Activated T-cell treated with anti-CD3 and anti-CD28 coated beads, Interleukin-2, amount 50 U/mL, for 72 hours (primary cell): ENCODE data around the gene AFF1. TPM values are rescaled to one million over a fixed set of nuclear protein-coding genes. Genes with fewer than 3 reads are reported as not detected.
"Not testable (repeated sequence)": the region's sequence is repeated elsewhere in the genome, so short reads cannot be mapped to it uniquely, and the experiment has no call there.

Source experiments
- ATAC-seq, 2 donors: fragments of 150-1000 bp; cut with Tn5 transposase; replicated peaks in 1 of 2; 2 replicates each; pipeline ENCODE4 v1.10.0; 2021; ENCODE audit warnings: moderate library complexity in 2 of 2, mild to moderate bottlenecking in 1 of 2
- DNase-seq, 2 donors: peaks; one replicate each; pipeline ENCODE4 v3.0.0; 2021 to 2022; ENCODE audit warnings: mixed read lengths in 1 of 2
- H3K27ac Mint-ChIP-seq: one replicate; pipeline ENCODE4 v1.8.0; 2022; ENCODE audit warnings: mild to moderate bottlenecking, moderate library complexity, mixed read lengths
- H3K27me3 Mint-ChIP-seq: one replicate; pipeline ENCODE4 v1.8.0; 2022; ENCODE audit warnings: low read depth, mixed read lengths
- H3K36me3 Mint-ChIP-seq, 2 donors: one replicate each; pipeline ENCODE4 v1.8.0; 2022; ENCODE audit warnings: mixed read lengths in 2 of 2, mild to moderate bottlenecking in 1 of 2; ENCODE audit not compliant: insufficient read depth in 2 of 2
- H3K4me1 Mint-ChIP-seq: one replicate; pipeline ENCODE4 v1.8.0; 2022; ENCODE audit warnings: low read depth, mixed read lengths
- H3K4me3 Mint-ChIP-seq, 2 donors: one replicate each; pipeline ENCODE4 v1.8.0; 2022; ENCODE audit warnings: mild to moderate bottlenecking in 2 of 2, mixed read lengths in 2 of 2, moderate library complexity in 2 of 2
- H3K9me3 Mint-ChIP-seq, 2 donors: one replicate each; pipeline ENCODE4 v1.8.0; 2022; ENCODE audit warnings: mixed read lengths in 2 of 2
- total RNA-seq, 2 donors: library from RNA; stranded (reverse); gene quantifications; one replicate each; pipeline ENCODE4 v1.2.3, GENCODE V29; 2022

The AFF1 gene
- total RNA-seq, 2 donors from 2014 or later, result 57.5 to 68.6 TPM

DNA sequence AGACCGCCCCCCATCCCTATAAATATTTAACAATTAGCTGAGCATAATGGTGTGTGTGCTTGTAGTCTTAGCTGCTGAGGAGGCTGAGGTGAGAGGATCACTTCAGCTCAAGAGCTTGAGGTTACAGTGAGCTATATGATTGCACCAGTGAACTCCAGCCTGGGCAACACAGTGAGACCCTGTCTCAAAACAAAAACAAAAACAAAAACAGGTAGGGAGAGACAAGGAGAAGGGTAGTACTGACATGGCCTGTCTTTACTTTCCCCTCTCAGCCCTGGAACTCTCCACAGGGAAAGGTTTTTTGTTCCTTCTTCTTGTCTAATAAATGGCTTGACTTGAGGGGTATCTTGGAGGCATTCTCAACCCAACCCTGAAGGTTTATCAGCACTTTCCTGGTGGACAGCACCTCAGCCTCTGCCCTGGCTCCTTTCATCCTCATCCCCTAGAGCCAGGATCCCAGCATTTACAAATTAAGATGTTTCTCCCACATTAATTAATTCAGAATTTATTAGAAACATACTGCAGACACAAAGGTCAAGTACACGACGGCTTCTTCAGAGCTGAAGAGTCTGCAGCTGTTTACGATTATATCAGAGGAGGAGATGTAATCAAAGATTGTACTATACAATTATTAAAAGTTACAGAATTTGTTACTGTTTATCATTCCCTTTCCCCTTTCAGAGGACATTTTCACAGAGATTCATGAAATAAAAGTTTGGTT lies 131.8 kb downstream of the AFF1 start:
- Mint-ChIP-seq H3K4me3 (no peak overlapping the region), H3K27me3 (no peaks in the 10 kb centered on the region), H3K9me3 (no peaks in the 10 kb centered on the region), H3K27ac (no peak overlapping the region), H3K36me3 (peaks cover 0 to 4% of the 10 kb centered on the region in 2 donors), H3K4me1 (peaks cover 53% of the 10 kb centered on the region)
- no peak for ATAC-seq
- no peak for DNase-seq

DNA sequence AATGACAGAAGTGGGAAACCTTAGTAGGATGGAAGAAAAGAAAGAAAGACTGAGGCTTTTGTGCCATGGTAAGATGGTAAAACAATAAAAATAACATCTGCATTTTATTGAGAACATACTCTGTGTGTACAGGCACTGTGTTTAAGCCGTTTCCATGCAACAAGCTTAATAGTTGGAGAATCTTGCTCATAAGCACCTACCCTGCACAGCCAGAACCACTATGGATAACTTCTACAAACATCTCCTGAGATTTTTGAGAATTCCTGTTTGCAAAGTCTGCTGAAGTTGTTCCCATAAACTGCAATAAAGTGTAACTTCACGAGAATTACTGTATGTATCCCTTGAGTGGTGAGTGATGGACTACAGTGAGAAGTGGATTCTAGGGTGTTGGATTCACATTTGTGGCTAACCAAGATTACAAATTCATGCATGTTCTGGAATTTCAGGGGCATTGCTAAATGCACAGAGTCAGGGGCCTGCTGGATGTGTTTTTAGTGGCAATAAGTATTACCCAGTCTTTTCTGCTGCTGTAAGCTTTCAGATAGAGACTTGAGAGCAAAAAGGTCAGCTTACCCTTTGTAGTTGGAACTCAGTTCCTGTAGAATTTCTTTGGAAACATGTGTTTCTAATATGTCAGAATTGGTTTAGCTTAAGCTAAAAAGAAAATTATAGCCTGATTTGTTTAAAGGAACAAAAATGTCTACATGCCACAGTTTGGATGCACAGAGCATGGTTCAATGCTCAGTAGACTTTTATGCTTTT lies 132.5 kb downstream of the AFF1 start:
- DNase-seq (no peak), ATAC-seq (no peak)
- no peak overlapping the region for H3K4me3 Mint-ChIP-seq
- no peaks in the 10 kb centered on the region for H3K9me3 Mint-ChIP-seq
- peaks cover 0 to 8% of the 10 kb centered on the region in 2 donors for H3K36me3 Mint-ChIP-seq
- peaks cover 55% of the 10 kb centered on the region for H3K4me1 Mint-ChIP-seq
- H3K27me3 Mint-ChIP-seq, result no peaks in the 10 kb centered on the region
- no peak overlapping the region for H3K27ac Mint-ChIP-seq

DNA sequence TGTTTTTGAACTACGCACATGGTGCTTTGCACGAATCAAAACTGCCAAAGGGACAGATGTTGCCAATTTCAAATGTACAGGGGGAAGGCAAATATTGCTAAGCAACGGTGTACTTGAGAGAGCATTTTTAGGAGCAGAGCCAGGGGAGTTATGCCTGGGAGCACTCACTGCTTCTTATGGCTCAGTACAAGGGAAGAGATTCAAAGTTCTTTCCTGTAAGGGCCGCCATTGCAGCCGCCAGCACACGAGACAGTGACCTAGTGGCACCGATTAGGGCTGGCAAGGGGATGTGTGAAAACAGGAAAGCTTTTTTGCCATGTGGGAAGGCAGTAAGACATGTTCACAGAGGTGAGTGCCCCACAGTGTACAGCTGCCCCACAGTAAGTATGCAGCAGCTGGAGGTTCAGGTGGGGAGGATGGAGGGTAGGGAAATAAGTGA lies 133.8 kb downstream of the AFF1 start:
- Mint-ChIP-seq H3K27me3 (no peaks in the 10 kb centered on the region), H3K36me3 (peaks cover 0 to 6% of the 10 kb centered on the region in 2 donors), H3K4me3 (no peak overlapping the region), H3K9me3 (no peaks in the 10 kb centered on the region), H3K4me1 (peaks cover 58% of the 10 kb centered on the region), H3K27ac (peak overlapping the region; percentile 5)
- DNase-seq (no peak), ATAC-seq (no peak)

DNA sequence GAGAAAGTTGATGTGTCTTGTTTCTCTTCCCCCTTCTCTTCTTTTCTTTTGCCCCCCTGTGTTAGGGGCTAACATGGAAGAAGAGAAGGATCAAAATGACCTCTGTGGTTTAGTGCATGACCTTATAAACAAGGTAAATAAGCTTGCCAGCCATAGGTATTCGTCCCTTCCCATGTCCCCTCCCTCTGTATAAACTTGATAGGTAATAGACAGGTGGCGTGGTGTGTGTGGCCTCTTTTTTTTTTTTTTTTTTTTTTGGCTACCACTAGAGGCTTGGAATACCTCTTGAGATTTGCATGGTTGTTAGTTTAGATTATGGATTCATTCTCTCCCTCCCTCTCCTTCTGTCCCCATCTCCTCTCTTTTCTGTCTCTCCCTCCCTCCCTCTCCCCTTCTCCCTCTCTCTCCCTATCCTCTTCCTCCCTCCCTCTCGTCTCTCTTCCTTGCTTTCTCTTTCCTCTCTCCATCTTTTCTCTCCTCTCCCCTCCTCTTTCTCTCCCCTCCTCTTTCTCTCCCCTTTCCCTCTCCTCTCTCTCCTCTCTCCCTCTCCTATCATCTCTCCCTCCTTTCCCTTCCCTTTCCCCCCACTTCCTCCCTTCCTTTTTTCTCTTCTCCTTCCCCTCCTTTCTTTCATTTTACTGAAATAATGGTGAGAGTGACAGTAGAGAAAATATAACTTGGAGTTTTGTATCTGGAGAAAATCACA lies 134.4 kb downstream of the AFF1 start:
- ATAC-seq, result no peak
- Mint-ChIP-seq H3K27me3 (no peaks in the 10 kb centered on the region), H3K9me3 (no peaks in the 10 kb centered on the region), H3K4me1 (peaks cover 58% of the 10 kb centered on the region), H3K36me3 (peaks cover 0 to 6% of the 10 kb centered on the region in 2 donors), H3K27ac (no peak overlapping the region), H3K4me3 (no peak overlapping the region)
- no peak for DNase-seq

DNA sequence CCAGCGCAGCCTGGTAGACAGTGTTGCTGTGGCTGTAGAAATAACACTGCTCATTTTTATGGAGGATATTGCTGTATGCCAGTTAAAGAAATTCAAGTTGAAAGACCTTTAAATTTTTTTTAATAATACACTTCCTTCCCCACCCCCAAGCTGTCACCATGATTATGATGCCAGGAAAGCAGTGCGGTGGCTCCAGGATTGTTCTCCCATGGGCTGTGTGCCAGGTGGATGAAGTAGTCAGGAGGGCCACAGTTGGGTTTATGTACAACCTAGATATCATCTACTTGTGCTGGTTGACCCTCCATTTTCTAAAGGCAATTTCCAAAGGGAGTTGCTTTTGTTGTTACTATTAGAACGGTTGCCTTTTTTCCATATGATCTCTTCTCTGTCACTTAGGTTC lies 136.6 kb downstream of the AFF1 start:
- Mint-ChIP-seq H3K27me3 (no peaks in the 10 kb centered on the region), H3K4me3 (no peak overlapping the region), H3K27ac (peak overlapping the region; percentile 3), H3K4me1 (peaks cover 64% of the 10 kb centered on the region), H3K36me3 (peaks cover 0 to 4% of the 10 kb centered on the region in 2 donors), H3K9me3 (no peaks in the 10 kb centered on the region)
- DNase-seq (no peak), ATAC-seq (no peak)

DNA sequence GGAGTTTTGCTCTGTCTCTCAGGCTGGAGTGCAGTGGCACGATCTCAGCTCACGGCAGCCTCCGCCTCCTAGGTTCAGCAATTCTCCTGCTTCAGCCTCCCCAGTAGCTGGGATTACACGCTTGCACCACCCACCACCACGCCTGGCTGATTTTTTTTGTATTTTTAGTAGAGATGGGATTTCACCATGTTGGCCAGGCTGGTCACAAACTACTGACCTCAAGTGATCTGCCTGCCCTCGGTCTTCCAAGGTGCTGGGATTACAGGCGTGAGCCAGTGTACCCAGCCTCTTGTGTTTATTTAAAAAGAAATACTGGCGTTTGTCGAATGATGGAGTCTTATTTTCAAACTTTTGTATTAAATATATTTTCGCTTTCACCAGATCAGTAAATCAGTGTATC lies 137.7 kb downstream of the AFF1 start:
- peak overlapping the region; percentile 19 for H3K27ac Mint-ChIP-seq
- not testable (repeated sequence) for ATAC-seq, H3K27me3 Mint-ChIP-seq, H3K9me3 Mint-ChIP-seq, DNase-seq, H3K36me3 Mint-ChIP-seq
- peak overlapping the region in 1 of 2 donors; percentile 92 for H3K4me3 Mint-ChIP-seq
- peaks cover 67% of the 10 kb centered on the region for H3K4me1 Mint-ChIP-seq

DNA sequence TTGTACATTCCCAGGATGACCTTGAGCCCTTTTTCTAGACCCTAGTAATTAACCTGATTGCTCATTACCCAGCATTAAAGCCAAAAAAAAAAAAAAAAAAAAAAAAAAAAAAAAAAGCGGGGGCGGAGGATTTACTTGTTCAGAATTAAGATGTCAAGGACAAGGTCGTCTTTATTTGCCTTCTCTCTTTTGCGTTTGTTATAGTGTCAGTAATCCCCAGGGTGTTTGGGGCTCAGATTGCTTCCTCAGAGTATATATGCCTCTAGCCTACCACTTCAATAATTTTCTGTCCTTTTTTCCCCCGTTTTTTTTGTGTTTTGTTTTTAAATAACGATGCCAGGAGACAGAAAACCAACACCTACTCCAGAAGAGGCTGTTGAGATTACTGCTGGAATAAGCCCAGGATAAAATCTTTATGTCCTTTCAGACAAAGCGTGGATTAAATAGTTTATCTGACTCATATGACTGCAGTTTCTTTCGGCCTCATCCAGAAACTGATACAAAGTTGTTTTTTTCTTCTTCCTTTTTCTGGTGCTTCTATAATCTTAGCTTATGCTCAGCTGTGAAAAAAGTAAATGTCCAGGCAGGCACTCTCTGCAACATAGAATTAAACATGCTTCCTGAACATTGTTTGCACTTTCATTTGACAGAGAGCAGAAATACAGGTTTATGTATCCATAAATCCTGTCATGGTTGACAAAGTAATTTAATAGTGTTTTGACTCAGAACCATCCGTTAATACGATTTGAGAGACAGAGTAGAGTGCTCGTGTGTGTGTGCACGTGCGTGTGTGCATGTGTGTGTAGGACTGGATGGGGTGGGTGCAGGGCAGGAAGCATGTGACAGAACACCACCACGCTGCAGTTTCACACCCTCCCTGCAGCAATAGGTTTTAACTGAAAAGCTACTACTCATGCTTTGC lies 138.6 kb downstream of the AFF1 start:
- Mint-ChIP-seq H3K27ac (peak overlapping the region; percentile 86), H3K9me3 (no peaks in the 10 kb centered on the region), H3K4me3 (peak overlapping the region; percentile 71 to 92), H3K4me1 (peaks cover 72% of the 10 kb centered on the region), H3K27me3 (no peaks in the 10 kb centered on the region), H3K36me3 (peaks cover 0 to 4% of the 10 kb centered on the region in 2 donors)
- DNase-seq, result peak; percentile 50 to 59
- peak; percentile 89 to 94 for ATAC-seq

DNA sequence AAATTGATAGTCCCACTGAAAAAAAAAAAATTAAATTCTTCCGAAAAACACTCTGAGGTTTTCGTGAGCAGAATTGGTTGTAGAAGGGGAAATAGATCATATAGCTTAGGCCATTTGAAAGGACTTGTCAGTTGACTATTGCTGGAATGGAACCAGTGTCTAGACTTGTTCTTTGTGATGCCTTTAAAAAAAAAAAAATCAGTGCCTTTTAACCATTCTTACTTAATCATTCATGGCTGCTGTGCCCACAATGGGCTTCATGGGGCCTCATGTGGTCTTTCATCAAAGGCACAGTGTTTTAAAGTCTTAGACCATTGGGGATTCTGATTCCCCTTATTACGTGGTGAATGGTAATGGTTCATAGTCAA lies 139.3 kb downstream of the AFF1 start:
- Mint-ChIP-seq H3K9me3 (no peaks in the 10 kb centered on the region), H3K4me1 (peaks cover 71% of the 10 kb centered on the region), H3K36me3 (peaks cover 0 to 4% of the 10 kb centered on the region in 2 donors), H3K4me3 (peak overlapping the region; percentile 71 to 92), H3K27me3 (no peaks in the 10 kb centered on the region), H3K27ac (peak overlapping the region; percentile 86)
- ATAC-seq, result peak; percentile 53 to 63
- peak in 1 of 2 donors; percentile 26 for DNase-seq

DNA sequence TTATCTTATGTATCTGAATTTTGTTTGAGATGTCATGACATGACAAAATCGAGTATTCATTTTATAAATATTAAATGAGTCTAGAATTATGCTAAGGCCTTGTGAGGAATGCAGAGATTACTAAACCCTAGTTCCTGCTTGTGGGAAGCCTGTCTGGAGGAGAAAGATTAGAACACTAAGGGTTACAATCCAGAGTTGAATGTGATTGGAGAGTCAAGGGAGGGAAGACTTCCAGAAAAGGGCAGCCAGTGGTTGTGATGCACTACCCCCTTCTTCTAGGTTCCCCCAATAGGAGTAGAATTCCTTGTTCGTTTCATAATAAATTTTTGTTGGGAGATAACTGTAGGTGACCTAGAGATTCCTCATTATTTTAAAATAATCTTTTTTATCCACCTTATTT lies 141.1 kb downstream of the AFF1 start:
- DNase-seq (no peak), ATAC-seq (no peak)
- H3K9me3 Mint-ChIP-seq, result no peaks in the 10 kb centered on the region
- H3K4me1 Mint-ChIP-seq, result peaks cover 79% of the 10 kb centered on the region
- H3K36me3 Mint-ChIP-seq, result peaks cover 0 to 5% of the 10 kb centered on the region in 2 donors
- no peaks in the 10 kb centered on the region for H3K27me3 Mint-ChIP-seq
- H3K27ac Mint-ChIP-seq, result no peak overlapping the region
- H3K4me3 Mint-ChIP-seq, result no peak overlapping the region

DNA sequence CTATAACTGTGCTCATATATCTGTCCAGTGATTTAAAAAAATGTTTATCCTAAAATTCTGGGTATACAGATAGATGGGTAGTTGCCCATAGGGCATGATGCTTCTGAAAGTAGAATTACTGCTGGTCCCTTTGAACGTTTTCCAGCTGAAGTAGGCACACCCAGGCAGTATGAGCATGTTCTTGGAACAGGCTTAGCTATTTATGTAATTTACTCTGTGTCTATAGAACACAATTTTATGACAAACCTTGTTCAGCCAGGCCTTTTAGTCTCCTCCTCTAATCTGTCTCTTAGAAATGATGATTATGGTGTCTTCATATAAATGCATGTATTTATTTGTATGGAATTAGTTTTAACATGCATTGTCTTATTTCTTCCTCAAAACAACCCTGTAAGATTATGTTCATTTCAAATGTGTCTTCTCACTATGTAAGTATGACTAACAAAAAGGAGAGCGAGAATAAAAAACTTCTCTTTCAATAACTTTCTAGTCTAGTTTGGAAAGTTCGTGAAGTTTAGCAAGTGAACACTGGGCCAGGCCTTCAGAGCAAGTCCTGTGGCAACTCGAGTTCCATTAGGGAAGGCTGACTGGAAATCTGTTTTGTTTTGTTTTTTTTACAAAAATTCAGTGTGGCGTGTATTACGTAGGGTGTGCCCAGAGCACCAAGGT lies 142.0 kb downstream of the AFF1 start:
- H3K27me3 Mint-ChIP-seq, result no peaks in the 10 kb centered on the region
- peaks cover 0 to 3% of the 10 kb centered on the region in 2 donors for H3K36me3 Mint-ChIP-seq
- ATAC-seq (no peak), DNase-seq (no peak)
- H3K9me3 Mint-ChIP-seq, result no peaks in the 10 kb centered on the region
- H3K4me3 Mint-ChIP-seq, result peak overlapping the region in 1 of 2 donors; percentile 7
- H3K27ac Mint-ChIP-seq, result peak overlapping the region; percentile 10
- H3K4me1 Mint-ChIP-seq, result peaks cover 73% of the 10 kb centered on the region

DNA sequence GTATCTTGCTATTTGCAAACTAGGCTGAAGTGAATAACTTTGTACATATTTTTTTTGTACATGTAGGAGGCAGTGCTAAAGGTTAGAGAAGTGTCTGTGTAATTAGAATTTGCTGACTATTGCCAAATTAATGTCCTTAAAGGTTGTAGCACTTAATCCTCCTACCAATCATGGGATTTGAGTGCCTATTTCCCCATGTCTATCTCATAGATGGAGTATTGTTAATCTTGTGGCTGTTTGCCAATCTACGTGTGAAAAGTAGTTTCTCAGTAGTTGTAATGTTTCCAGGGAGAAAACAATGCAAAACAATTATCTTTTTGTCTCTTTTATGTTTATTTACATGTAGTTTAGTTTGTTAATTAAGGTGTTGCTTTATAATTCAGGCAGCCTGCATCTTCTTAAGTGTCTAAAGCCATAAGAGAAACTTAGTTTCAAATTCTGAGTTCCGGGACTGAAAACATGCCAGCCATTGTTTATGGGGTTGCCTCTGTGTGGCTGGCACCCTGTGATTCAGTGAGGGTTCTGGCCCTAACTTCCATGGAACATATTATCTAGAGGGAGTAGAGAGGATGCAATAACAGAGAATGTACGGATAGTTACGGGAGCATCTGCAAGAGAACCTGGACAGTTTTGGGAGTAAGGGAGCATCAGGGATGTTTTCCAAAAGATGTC lies 143.2 kb downstream of the AFF1 start:
- Mint-ChIP-seq H3K4me1 (peaks cover 67% of the 10 kb centered on the region), H3K9me3 (no peaks in the 10 kb centered on the region), H3K27me3 (no peaks in the 10 kb centered on the region), H3K27ac (no peak overlapping the region), H3K4me3 (no peak overlapping the region), H3K36me3 (peaks cover 0 to 1% of the 10 kb centered on the region in 2 donors)
- ATAC-seq (no peak), DNase-seq (no peak)
